ENCODE results near the gene MAP3K14.

The MAP3K14 gene

DNA sequence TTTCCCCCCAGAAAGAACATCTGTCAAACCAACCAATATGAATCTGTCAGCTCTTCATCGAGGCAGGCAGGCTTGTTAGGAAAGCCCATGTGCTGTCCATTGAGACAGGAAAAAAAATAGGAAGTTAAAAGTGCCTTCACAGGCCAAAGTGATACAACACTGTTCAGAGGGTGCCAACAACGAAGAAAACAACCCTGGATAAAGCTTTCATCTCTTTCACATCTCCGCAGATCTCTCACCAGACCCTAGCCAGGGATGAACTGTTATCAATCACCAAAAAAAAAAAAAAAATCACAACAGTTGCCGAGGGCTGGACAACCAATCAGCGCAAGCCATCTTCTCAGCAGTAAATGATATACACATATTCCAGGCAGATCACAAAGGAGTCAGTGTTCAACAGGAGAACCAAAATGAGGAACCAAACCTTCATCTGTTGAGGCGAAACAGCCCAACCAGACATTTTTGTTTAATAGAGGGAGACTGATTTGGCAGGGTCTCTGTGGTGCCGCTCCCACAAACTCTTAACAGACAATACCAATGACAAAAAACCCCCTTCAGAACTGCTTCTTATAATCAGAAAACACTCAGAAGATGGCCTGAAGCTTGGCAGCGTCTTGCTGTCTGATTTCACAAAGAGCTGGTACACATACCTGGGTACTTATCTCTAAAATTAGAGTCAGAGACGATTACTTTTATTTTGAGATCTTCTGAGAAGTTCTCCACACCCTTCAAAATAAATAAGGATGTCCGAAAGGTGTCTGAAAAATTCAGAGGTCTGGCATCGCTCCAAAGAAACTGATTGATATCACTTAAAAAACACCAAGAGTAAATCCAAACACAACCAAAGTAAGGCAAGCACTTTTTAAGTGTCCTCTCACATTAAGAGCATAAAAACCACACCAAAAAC, 1.8 kb downstream of the MAP3K14 start:
- Mint-ChIP-seq H3K27me3 (no peaks in the 10 kb centered on the region), H3K27ac (peak overlapping the region; percentile 97), H3K4me3 (peak overlapping the region; percentile 88 to 94), H3K36me3 (peaks cover 59 to 65% of the 10 kb centered on the region in 2 donors), H3K4me1 (peaks cover 54 to 72% of the 10 kb centered on the region in 2 donors), H3K9me3 (no peaks in the 10 kb centered on the region)
- ATAC-seq (replicated peaks) = peak; percentile 7 to 13
- peak; percentile 41 for DNase-seq

DNA sequence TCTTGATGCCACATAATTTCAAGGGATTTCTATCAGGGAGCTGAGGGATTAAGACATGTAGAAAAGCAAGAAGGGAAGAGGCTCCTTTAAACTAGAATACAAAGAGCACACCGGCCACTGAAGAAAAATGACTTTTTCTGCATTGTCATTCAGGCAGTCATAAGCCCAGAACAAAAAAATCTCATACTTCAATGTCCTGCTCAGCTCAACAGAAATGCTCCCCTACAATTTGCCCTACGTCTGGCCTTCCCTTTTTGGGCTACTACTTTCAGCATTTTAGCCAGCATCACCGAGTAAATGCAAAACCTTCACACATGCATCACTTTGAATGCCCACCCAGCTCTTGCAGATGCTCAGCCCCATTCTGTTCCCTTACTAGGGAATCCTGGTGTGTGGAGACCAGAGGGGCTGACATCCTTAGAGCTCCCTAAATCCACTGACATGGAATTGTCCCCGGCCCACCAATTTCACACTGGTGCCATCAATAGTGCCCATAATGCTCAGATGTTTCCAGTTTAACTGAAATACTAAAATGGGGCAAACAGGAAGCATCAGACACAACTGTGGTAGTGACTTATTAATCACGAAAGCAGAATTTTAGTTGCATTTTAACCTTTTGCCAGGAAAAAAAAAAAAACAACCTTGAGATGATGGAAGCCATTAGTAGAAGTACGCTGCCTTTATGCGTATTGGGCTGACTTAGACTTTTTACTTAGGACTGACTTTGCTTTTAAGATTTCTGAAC, 2.7 kb downstream of the MAP3K14 start:
- H3K4me1 Mint-ChIP-seq = peaks cover 50 to 72% of the 10 kb centered on the region in 2 donors
- H3K4me3 Mint-ChIP-seq = peak overlapping the region; percentile 88 to 94
- H3K27me3 Mint-ChIP-seq = no peaks in the 10 kb centered on the region
- no peak for DNase-seq
- H3K9me3 Mint-ChIP-seq = no peaks in the 10 kb centered on the region
- ATAC-seq (replicated peaks) = no peak
- peaks cover 65 to 72% of the 10 kb centered on the region in 2 donors for H3K36me3 Mint-ChIP-seq
- peak overlapping the region; percentile 97 for H3K27ac Mint-ChIP-seq

DNA sequence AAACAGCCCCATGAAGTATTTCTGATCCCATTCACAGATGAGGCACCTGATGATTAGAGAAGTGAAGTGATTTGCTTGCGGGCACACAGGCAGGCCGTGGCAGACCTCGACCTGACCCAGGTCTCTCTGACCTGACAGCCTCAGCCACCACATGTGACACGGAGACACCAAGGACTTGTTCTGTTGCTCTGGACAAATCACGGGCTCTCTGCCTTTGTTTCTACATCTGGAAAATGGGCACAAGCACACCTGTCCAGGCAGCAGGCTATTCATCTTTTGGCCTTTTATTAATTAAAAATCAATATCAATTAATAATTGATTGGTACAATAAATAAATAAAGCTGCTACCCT, 3.4 kb downstream of the MAP3K14 start:
- DNase-seq = no peak
- no peak for ATAC-seq (replicated peaks)
- H3K36me3 Mint-ChIP-seq = peaks cover 68 to 77% of the 10 kb centered on the region in 2 donors
- peak overlapping the region; percentile 97 for H3K27ac Mint-ChIP-seq
- H3K4me3 Mint-ChIP-seq = peak overlapping the region; percentile 88 to 94
- H3K9me3 Mint-ChIP-seq = no peaks in the 10 kb centered on the region
- H3K27me3 Mint-ChIP-seq = no peaks in the 10 kb centered on the region
- peaks cover 48 to 72% of the 10 kb centered on the region in 2 donors for H3K4me1 Mint-ChIP-seq

DNA sequence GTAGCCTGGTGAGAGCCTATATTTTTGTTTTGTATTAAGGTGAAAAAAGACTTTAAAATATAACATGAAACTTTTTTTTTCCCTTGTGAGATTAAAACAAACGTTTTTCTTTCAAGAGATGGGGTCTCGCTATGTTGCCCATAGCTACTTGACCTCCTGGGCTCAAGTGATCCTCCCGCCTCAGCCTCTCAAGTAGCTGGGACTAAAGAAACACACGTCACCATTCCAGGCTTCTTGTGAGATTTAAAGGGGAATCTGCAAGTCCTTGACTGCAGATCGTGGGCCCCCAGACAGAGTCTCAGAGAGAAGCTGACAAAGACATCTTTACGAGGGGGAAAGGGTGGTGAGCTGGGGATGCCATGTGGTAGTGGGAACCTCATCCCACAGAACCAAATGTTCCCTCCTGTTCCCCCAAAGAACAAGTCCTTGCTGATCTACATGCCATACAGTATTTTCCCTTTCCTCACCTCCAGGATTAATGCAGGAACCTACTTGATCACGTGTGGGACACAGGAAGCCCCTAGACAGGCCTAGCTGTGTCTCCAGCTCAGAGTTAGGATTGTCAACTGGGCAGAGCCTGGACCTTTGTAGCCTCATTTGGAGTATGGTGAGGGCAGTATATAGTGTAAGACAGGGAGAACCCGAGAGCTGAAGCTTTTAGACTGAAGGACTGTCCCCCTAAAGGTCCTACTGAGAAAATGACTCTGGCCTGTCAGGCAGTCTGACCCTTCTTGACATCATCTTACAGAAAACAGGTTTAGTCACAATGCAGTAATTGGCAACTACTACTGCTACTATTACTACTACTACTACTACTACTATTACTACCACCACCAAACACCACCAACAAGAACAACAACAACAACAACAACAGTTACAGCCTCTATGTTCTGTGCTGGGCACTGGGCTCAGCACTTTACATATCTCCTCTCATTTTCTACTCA, 4.1 kb downstream of the MAP3K14 start:
- Mint-ChIP-seq H3K27ac (peak overlapping the region; percentile 97), H3K36me3 (peaks cover 73 to 84% of the 10 kb centered on the region in 2 donors), H3K27me3 (no peaks in the 10 kb centered on the region), H3K4me1 (peaks cover 51 to 74% of the 10 kb centered on the region in 2 donors), H3K4me3 (peak overlapping the region; percentile 81 to 94), H3K9me3 (no peaks in the 10 kb centered on the region)
- ATAC-seq (replicated peaks) = no peak
- DNase-seq = no peak

DNA sequence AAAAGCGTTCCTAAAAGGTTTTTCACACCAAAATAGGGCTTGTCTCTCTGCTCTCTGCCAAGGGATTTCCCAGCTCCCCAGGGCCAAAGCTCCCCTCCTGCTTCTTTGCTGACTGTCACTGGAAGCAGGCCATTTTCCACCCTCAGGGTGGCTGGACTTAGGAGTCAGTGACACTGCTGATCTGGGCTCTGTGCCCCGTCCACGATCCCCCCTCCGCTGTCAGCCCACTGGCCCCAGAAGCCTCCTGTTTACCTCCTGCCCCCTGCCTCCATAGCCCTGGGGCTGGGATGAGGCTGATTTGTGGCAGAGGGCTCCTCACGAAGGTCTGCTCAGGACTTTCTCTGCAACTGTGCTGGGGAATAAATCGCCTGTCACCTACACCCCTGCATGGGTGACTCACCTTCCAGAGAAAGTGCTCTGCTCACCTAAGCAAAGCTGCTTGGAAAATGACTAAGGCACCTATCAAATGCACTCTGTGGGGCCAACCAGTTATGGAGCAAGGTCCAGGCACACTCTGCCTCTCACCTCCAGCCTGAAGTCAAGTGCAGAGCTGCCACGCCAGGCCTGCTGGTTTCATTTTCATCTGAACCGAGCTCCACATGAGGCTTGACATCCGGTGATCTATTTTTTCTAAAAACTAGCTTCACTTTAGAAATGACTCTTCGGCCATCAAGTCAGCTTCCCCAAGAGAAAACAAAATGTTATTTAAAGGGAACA, 4.9 kb downstream of the MAP3K14 start:
- DNase-seq (peak; percentile 82), ATAC-seq (replicated peaks) (peak; percentile 53 to 59)
- Mint-ChIP-seq H3K27ac (peak overlapping the region; percentile 97), H3K27me3 (no peaks in the 10 kb centered on the region), H3K4me3 (peak overlapping the region; percentile 81 to 94), H3K4me1 (peaks cover 53 to 74% of the 10 kb centered on the region in 2 donors), H3K9me3 (no peaks in the 10 kb centered on the region), H3K36me3 (peaks cover 75 to 86% of the 10 kb centered on the region in 2 donors)

DNA sequence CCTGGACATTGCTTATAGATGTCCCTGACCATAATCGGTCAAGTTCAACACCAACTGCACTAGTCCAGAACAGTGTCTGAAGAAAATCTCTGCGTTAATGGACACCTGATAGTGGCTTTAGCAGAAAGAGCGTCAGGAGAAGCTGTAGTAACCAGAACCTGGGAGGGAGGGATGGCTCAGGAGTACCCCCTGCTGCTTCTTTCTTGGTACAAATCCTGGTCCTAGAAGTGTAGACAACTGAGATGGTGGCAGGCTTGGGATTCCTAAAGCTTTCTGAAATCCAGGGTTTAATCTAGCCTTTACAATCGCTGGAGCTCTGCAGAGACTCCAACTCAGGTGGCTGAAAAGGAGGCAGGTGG, 5.4 kb downstream of the MAP3K14 start:
- peaks cover 75 to 88% of the 10 kb centered on the region in 2 donors for H3K36me3 Mint-ChIP-seq
- H3K4me3 Mint-ChIP-seq = peak overlapping the region; percentile 81 to 94
- no peaks in the 10 kb centered on the region for H3K9me3 Mint-ChIP-seq
- peak overlapping the region; percentile 97 for H3K27ac Mint-ChIP-seq
- ATAC-seq (replicated peaks) (no peak), DNase-seq (no peak)
- no peaks in the 10 kb centered on the region for H3K27me3 Mint-ChIP-seq
- peaks cover 53 to 77% of the 10 kb centered on the region in 2 donors for H3K4me1 Mint-ChIP-seq

DNA sequence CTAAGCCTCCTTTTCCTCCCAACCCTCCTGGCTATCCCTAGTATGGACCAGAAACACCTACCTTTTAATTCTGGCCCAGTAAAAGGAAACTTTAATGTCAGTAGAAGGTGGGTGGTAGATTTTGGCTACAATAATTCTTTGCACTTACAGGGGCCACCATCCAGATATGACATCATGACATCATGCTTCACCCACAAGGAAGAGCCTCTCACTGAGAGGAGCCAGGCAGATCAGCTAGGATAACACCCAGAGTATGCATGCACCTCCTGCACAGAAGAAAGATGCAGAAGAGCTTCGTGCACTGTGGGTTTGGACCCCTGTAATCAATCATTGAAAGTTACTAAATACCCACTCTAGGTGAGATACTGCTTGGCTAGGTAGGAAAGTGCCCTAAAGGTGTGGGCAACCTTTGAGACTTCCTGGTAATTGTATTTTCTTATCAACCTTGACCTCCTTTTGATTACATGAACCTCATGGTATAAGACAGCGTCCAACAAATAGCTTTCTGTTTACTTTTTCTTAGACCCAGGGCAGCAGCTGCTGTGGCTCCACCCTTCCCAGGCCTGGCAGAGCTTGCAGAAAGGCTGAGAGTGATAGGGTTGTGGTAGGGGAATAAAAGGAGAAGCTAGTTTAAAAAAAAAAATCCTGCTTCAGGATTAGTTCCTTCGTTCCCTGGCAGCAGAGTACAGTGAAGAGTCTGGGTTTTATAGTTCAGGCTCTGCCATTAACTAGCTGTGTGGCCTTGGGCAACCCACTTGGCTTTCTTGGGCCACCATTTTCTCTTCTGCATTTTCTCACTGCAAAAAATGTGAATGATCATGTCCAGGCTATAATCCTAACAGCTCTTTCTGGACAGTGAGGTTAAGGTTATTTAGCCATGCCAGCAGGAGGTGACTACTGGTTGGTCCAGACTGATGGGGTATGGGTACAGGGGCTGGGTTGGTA, 6.2 kb downstream of the MAP3K14 start:
- Mint-ChIP-seq H3K36me3 (peaks cover 70 to 88% of the 10 kb centered on the region in 2 donors), H3K9me3 (no peaks in the 10 kb centered on the region), H3K4me3 (peak overlapping the region; percentile 81 to 94), H3K4me1 (peaks cover 57 to 84% of the 10 kb centered on the region in 2 donors), H3K27me3 (no peaks in the 10 kb centered on the region), H3K27ac (peak overlapping the region; percentile 97)
- no peak for ATAC-seq (replicated peaks)
- no peak for DNase-seq

DNA sequence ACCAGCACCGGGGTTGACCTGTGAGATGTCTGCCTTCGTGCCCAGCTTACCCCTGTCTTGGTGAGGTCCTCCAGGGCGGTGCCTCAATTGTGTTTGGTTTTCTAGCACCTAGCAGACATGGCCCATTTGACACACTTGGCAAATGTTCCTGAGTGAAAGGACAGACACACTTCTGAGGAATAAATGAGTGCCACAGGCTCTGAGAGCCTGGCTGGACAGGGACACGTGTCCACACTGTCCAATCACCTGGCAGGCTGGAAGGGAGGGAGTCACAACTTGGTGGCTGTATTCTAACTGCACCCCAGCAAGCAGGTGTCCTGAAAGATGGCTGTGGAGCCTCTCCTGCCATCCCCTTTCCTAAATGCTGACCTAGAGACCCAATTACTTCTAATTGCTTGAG, 7.4 kb downstream of the MAP3K14 start:
- peak overlapping the region; percentile 64 to 81 for H3K4me3 Mint-ChIP-seq
- H3K9me3 Mint-ChIP-seq = no peaks in the 10 kb centered on the region
- H3K27ac Mint-ChIP-seq = peak overlapping the region; percentile 99
- peaks cover 60 to 87% of the 10 kb centered on the region in 2 donors for H3K4me1 Mint-ChIP-seq
- DNase-seq = no peak
- peaks cover 62 to 84% of the 10 kb centered on the region in 2 donors for H3K36me3 Mint-ChIP-seq
- ATAC-seq (replicated peaks) = no peak
- no peaks in the 10 kb centered on the region for H3K27me3 Mint-ChIP-seq

DNA sequence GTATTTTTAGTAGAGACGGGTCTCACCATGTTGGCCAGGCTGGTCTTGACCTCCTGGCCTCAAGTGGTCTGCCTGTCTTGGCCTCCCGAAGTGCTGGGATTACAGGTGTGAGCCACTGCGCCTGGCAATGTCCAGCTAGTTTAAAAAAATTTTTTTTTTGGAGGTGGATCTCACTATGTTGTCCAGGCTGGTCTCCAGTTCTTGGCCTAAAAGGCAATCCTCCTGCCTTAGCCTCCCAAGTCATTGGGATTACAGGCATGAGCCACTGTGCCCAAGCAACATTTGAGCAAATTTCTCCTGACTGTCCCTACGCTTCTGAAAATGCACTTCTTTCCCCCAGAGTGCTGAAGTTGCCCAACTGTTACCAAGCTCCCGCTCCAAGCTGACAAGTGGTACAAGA, 8.0 kb downstream of the MAP3K14 start:
- ATAC-seq (replicated peaks) (no peak), DNase-seq (no peak)
- peaks cover 61 to 83% of the 10 kb centered on the region in 2 donors for H3K36me3 Mint-ChIP-seq
- peaks cover 58 to 86% of the 10 kb centered on the region in 2 donors for H3K4me1 Mint-ChIP-seq
- H3K4me3 Mint-ChIP-seq = peak overlapping the region; percentile 78 to 81
- no peaks in the 10 kb centered on the region for H3K27me3 Mint-ChIP-seq
- H3K27ac Mint-ChIP-seq = peak overlapping the region; percentile 99
- no peaks in the 10 kb centered on the region for H3K9me3 Mint-ChIP-seq

DNA sequence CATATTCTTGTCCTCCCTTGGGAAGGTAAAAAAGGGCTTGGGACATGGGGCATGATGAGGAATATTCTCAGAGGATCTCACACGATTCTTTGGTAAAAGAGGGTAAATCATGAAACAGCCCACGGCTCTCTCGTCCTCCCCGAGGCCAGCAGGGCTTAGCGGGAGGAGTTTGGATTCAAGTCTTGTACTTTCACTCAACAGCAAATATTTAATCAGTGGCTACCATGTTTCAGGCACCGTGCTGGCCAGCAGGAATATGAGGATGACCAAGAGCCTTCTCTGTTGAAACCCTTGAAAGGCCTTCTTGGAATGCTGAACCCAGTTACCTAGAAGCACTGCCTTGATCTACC, 8.8 kb downstream of the MAP3K14 start:
- Mint-ChIP-seq H3K4me1 (peaks cover 55 to 86% of the 10 kb centered on the region in 2 donors), H3K27me3 (no peaks in the 10 kb centered on the region), H3K9me3 (no peaks in the 10 kb centered on the region), H3K36me3 (peaks cover 55 to 80% of the 10 kb centered on the region in 2 donors), H3K4me3 (peak overlapping the region; percentile 78 to 81), H3K27ac (peak overlapping the region; percentile 99)
- ATAC-seq (replicated peaks) (no peak), DNase-seq (no peak)

DNA sequence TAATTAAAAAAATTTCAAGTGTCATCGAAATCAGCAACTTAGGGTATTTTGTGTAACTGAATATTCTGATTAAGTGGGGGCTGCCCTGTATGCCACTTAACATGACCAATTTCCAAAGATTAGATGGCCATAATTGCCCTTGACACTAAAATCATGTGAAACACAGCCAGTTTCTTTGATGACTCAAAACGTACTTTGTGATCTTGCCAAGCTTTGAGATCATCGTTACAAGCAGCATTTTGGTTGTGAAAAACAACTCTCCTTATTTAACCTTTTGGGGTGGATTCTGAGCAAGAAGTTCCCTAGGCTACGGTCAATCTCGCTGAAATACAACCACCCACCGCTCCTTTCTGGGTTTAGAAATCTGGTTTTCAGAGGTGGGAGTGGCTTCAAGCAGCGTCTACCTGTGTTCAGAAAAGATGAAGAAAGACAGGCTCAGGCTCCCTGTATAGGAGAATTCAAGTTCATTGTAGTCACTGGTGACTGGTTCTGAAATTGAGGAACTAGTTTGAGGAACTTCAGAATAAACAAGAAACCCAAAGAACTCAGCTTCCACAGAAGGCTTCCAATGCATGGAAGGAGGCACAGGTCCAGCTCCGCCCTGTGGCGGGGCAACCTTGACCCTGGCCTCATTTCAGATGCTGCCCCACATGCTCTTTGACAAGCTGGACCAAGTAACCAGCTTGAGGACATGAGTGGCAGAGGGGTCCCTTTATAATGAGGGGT, 9.4 kb downstream of the MAP3K14 start:
- Mint-ChIP-seq H3K27me3 (no peaks in the 10 kb centered on the region), H3K4me1 (peaks cover 55 to 86% of the 10 kb centered on the region in 2 donors), H3K4me3 (peak overlapping the region; percentile 78 to 81), H3K9me3 (no peaks in the 10 kb centered on the region), H3K27ac (peak overlapping the region; percentile 99), H3K36me3 (peaks cover 55 to 80% of the 10 kb centered on the region in 2 donors)
- DNase-seq = peak; percentile 76
- ATAC-seq (replicated peaks) = peak; percentile 70 to 73

DNA sequence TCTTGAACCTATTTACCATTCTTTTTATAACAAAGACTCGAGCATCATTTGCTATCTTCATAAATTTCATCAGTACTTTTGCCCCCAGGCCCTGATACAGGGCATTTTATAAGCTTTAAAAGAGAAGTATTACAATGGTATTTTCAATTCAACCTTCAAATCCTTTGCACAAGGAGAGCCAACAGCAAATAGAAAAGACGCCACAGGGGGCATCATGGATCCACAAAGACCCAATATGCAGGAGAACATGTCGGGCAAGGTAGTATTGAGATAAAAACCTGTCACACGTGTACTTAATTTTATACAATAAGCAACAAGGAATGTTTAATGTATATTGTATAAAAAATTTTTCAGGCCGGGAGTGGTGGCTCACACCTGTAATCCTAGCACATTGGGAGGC, 10.2 kb downstream of the MAP3K14 start:
- H3K4me1 Mint-ChIP-seq = peaks cover 52 to 86% of the 10 kb centered on the region in 2 donors
- peak overlapping the region; percentile 92 for H3K27ac Mint-ChIP-seq
- peak overlapping the region in 1 of 2 donors; percentile 58 for H3K4me3 Mint-ChIP-seq
- no peaks in the 10 kb centered on the region for H3K9me3 Mint-ChIP-seq
- no peak for DNase-seq
- H3K27me3 Mint-ChIP-seq = no peaks in the 10 kb centered on the region
- peaks cover 53 to 79% of the 10 kb centered on the region in 2 donors for H3K36me3 Mint-ChIP-seq
- no peak for ATAC-seq (replicated peaks)

Data from stimulated activated naive B cell treated with anti-CD40 and anti-IgM and Interleukin-4, amounts not matched to agents 10 μg/mL and 1 μg/mL and 100 μg/mL, for 72 hours (primary cell).